Measurements from ENCODE around the gene USH1C. TPM values are rescaled to one million over a fixed set of nuclear protein-coding genes. Genes with fewer than 3 reads are reported as not detected.

The USH1C gene
- total RNA-seq, 1 experiment from 2014 or later, result 1.0 TPM

DNA sequence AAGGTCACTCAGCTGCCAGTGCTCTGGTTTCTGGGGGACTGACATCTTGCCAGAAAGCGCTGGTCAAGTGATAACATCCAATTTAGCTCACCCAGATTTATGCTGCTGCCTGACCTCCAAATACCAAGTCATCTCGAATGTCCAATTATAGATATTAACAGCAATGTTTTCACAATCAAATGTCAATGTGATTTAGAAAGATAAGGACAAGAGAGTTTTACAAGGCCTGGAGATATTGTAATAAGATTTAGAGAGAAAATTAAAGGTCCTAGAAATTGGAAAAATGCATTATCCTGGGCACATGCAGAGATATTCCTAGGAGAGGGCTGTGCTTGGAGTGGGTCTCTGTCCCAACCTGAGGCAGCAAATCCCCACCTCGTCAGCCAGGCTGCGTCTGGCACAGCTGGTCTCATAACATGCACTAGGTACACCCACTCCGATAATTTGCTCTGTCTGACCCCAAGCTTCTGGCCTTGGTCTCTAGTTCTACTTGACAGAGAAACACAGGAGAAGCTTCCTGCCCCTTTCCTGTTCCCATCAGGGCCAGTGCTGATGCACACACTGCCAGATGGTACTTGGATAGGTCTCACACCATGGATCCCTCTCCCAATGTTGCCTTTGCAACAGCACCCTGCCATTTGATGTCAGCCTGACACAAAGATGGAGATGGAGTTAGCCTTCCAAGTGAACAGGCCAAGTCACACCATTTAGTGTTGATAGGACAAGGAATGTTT lies 28.6 kb downstream of the USH1C start:
- H3K56ac ChIP-seq (ENCODE audit: insufficient read length, low read depth, low read length), result no peak overlapping the region
- H2BK20ac ChIP-seq (ENCODE audit: low read depth, low read length, poor library complexity, severe bottlenecking), result no peak overlapping the region
- no peak overlapping the region for H4K8ac ChIP-seq (replicated peaks; ENCODE audit: insufficient read length, low read depth, low read length)

More for the DNA sequence above, 28.6 kb downstream of the USH1C start:
- no peak overlapping the region for H3K4ac ChIP-seq (ENCODE audit: low read depth, low read length)
- H3K79me1 ChIP-seq (ENCODE audit: insufficient read depth, low read depth, low read length, poor library complexity, severe bottlenecking), result no peaks in the 10 kb centered on the region
- peaks cover 2 to 4% (median 3%) of the 10 kb centered on the region in 3 experiments; a peak in 4 of 7 replicates for H3K36me3 Mint-ChIP-seq (ENCODE audit: insufficient read depth in 1 of 3, low read depth in 3 of 3)
- H3K27me3 Mint-ChIP-seq (ENCODE audit: low read depth), result peaks cover 4% of the 10 kb centered on the region
- TF ChIP-seq, protein P1, sequence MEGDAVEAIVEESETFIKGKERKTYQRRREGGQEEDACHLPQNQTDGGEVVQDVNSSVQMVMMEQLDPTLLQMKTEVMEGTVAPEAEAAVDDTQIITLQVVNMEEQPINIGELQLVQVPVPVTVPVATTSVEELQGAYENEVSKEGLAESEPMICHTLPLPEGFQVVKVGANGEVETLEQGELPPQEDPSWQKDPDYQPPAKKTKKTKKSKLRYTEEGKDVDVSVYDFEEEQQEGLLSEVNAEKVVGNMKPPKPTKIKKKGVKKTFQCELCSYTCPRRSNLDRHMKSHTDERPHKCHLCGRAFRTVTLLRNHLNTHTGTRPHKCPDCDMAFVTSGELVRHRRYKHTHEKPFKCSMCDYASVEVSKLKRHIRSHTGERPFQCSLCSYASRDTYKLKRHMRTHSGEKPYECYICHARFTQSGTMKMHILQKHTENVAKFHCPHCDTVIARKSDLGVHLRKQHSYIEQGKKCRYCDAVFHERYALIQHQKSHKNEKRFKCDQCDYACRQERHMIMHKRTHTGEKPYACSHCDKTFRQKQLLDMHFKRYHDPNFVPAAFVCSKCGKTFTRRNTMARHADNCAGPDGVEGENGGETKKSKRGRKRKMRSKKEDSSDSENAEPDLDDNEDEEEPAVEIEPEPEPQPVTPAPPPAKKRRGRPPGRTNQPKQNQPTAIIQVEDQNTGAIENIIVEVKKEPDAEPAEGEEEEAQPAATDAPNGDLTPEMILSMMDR (conservative IDR thresholded peaks at IDR 0.05), result no peak
- no peaks in the 10 kb centered on the region for H3K23me2 ChIP-seq (ENCODE audit: insufficient read length, low read depth, low read length, poor library complexity, severe bottlenecking)
- no peak overlapping the region for H3K4me3 Mint-ChIP-seq
- no peaks in the 10 kb centered on the region for H4K20me1 ChIP-seq (ENCODE audit: control insufficient read depth, insufficient read depth, insufficient read length)
- H3K27ac ChIP-seq (ENCODE audit: insufficient read length, low read depth, low read length), result no peak overlapping the region
- no CpG with 5 or more reads among the region's 5 CpGs for WGBS (ENCODE audit: extremely low coverage, insufficient read length, low lambda C conversion rate)
- H3K27me3 ChIP-seq (ENCODE audit: insufficient read depth, low read length), result no peaks in the 10 kb centered on the region; the same call in 1 of the 2 replicates
- H3T11ph ChIP-seq (ENCODE audit: low read length), result no peak overlapping the region
- no peak overlapping the region for H3K14ac ChIP-seq (ENCODE audit: insufficient read depth, low read length)
- no peak overlapping the region for H2BK5ac ChIP-seq (ENCODE audit: insufficient read length, low read length)
- H3K79me2 ChIP-seq (ENCODE audit: insufficient read depth, low read length), result no peaks in the 10 kb centered on the region
- H3K27ac Mint-ChIP-seq, result no peak overlapping the region; a peak in 1 of 7 replicates
- DNase-seq, result no peak
- H3K9me3 Mint-ChIP-seq, result no peaks in the 10 kb centered on the region
- H2BK15ac ChIP-seq (ENCODE audit: low read depth, low read length), result no peak overlapping the region
- no peaks in the 10 kb centered on the region for H3K9me3 ChIP-seq (ENCODE audit: control insufficient read depth, low read depth, low read length)
- no peak overlapping the region for H4K91ac ChIP-seq (ENCODE audit: insufficient read length, low read depth, low read length)
- peaks cover 4% of the 10 kb centered on the region; the same call in 1 of the 2 replicates for H3K4me1 ChIP-seq (ENCODE audit: insufficient read depth, low read length)
- H3K4me2 ChIP-seq (ENCODE audit: insufficient read depth, insufficient read length, low read length), result no peak overlapping the region
- H2AK5ac ChIP-seq (ENCODE audit: insufficient read length, low read length), result no peak overlapping the region
- no peak overlapping the region for H4K5ac ChIP-seq (ENCODE audit: insufficient read length, low read depth, low read length)
- peaks cover 21 to 25% of the 10 kb centered on the region in 2 experiments for H3K4me1 Mint-ChIP-seq
- no peak overlapping the region for H2AFZ ChIP-seq (ENCODE audit: low read length)
- no peak overlapping the region for H3K23ac ChIP-seq (ENCODE audit: insufficient read length, low read depth, low read length)
- H2BK120ac ChIP-seq (ENCODE audit: low read depth, low read length, poor library complexity, severe bottlenecking), result no peak overlapping the region
- no peak overlapping the region for H2BK12ac ChIP-seq (ENCODE audit: insufficient read length, low read depth, low read length)
- H3K18ac ChIP-seq (ENCODE audit: insufficient read length, low read depth, low read length), result no peak overlapping the region
- H3K9ac ChIP-seq (ENCODE audit: extremely low read depth, insufficient read length, low read length), result no peak overlapping the region
